Superior temporal gyrus (tissue), 1 donor: ENCODE data around the gene NIPAL1.

Experiments
- DNase-seq: peaks from one replicate; pipeline ENCODE4 v3.0.0-alpha.2; 2016; ENCODE audit errors: extremely low spot score

Gene NIPAL1

GRCh38 chr4:48065587-48066052 lies 49.0 kb downstream of the NIPAL1 start:
- DNase-seq, result no peak

- no peak for DNase-seq
Observed at GRCh38 chr4:48067536-48067935, 51.0 kb downstream of the NIPAL1 start.

- no peak for DNase-seq
Observed at GRCh38 chr4:48068182-48068581, 51.6 kb downstream of the NIPAL1 start.

DNA sequence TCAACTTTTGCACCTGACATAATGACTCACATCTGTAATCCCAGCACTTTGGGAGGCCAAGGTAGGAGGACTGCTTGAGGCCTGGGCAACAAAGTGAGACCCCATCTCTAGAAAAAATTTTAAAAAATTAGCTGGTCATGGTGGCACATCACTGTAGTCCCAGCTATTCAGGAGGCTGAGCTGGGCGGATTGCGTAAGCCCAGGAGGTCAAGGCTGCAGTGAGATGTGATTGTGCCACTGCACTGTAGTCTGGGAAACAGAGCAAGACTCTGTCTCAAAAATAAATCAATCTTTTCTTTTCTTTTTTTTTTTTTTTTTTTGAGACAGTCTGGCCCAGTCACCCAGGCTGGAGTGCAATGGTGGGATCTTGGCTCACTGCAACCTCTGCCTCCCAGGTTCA lies 52.5 kb downstream of the NIPAL1 start:
- no peak for DNase-seq

- DNase-seq, result no peak
Observed at GRCh38 chr4:48071191-48071590, 54.6 kb downstream of the NIPAL1 start.

DNA sequence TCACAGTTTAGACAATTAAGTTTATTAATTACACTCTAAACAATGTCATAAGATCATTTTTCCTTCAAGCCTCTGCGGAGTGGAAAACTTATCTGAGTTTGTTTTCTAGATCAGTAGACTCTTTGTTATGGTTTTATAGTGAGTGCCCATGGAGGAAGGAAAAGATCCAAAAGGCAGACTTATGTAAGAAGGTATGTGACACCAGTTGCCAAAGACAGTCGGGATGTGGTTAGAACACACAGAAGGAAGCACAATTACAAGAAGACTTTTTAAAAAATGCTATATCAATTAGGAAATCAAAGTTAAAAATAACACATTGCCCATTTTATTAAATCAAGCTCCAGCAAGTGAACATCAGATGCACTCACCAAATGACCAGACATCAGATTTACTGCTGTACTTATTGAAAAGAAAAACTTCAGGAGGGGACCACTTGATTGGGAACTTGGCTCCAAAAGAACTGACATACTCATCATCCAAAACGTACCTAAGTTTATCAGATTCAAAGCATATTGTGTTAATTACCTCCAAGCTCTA lies 57.1 kb downstream of the NIPAL1 start:
- no peak for DNase-seq

DNA sequence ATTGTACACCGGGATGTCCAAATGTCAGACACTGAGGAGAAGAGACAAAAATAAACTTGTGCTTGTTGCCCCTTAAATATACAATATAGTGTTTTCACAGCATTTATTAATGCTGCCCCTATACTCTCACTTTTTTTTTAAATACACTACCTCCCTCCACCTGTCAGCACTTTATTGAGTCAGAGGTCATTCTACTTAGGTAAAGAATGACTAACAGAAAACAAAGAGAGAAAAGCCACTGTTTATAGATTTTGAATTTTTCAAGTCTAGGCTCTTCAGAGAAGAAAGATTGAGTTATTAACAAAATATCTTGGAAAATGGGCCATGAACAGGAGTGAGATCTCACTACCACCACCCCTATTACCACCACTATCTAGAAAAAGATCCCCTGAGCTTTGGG lies 58.1 kb downstream of the NIPAL1 start:
- no peak for DNase-seq

GRCh38 chr4:48078425-48078824 lies 61.9 kb downstream of the NIPAL1 start:
- DNase-seq, result no peak

DNA sequence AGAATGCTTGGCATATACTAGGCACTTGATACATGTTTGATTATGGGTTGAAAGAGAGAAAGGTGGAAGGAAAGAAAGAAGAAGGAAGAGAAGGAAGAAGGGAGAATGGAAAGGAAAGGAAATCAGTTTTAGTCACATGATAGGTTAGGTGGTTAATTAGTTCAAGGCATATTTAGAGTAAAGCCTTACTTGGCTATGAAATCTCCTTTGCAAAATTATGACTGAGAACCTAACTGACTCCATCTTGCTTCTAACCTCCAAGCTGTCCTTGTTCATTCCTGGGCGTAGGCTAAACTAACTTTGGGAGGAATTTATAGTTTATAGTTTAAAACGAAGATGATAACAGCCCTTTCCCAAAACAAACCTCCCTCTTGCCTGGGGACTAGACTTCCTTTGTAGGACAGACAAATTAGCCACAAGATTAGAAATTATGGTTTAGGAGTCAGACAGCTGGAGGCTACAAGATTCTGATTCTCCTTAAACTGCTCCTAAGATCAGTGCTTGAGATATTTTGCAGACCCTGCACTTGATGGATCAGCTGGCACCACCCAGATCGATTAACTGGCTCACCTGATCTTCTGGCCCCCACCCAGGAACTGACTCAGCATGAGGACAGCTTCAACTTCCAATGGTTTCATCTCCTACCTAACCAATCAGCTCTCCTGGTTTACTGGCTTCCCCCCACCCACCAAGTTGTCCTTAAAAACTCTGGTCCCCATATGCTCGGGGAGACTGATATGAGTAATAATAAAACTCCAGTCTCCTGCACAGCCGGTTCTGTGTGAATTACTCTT lies 62.5 kb downstream of the NIPAL1 start:
- no peak for DNase-seq

DNA sequence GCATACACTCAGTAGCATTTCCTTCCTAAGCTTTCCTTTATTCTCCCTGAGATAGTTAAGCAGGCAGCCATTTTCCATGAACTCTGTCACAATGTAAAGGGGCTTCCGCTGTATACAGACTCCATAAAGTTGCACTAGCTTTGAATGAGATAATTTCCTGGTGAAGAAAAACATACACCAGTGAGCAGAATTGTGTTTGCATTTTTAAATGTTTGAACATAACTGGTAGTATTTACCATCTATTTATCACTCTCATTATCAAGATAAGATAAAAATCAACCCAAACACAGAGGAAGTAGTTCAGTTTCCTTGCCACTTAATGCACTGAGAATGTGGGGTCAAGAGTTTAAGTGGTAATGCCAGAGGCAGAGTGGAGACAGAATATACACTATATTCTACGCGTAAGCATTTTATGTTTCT lies 63.4 kb downstream of the NIPAL1 start:
- DNase-seq, result no peak

DNA sequence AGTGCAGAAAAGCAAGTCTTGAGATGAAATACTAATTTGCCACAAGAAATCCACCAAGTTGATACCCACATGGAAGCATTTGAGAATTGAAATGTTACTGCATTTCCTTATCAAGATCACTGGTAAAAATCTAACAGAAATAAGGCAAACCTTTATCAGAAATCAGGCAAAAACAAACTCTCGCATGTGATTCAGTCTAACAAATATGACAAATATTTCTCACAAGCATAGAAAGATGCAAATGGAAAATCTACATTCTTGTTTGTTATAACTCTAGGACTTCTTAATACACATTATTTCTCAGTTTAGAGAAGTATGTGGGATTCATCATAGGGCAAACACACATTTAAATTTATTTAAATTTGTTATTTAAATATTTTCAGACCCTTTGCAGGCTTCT lies 64.6 kb downstream of the NIPAL1 start:
- DNase-seq, result no peak

DNA sequence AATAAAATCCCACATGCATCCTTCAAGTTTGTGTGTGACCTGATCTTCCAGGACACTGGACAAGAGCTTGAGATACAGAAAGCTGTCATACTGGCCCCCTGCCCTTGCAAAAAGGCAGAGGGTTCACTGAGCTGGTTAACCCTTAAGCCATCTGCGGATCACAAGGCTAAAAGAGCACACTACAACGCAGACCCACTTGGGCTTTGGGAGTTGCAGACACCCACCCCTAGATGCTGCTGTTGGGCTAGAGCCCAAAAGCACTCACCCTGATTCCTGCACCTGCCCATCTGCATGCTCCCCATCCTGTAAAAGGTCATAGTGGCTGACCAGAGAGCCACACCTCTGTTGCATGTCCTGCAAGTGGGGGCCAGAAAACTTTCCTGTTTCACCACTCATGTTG lies 66.4 kb downstream of the NIPAL1 start:
- DNase-seq, result no peak

- no peak for DNase-seq
Observed at GRCh38 chr4:48085821-48086589, 69.4 kb downstream of the NIPAL1 start.
